ENCODE data around the gene DEAF1. TPM values are rescaled to one million over a fixed set of nuclear protein-coding genes. Genes with fewer than 3 reads are reported as not detected.

DEAF1 gene
- total RNA-seq, 1 donor from 2014 or later: 48.9 TPM

GRCh38 chr11:615504-616319 lies 79.3 kb downstream of the DEAF1 start, which contains the start of gene IRF7:
IRF7 (minus strand) TSS chr11:615950; CDS start chr11:615364, 586 bp downstream.
- Histone ChIP-seq H3K4me2 (ENCODE audit: low read length) (peak within 1 kb of the TSS; percentile 99), H3K9me3 (ENCODE audit: insufficient read depth, low read depth, low read length) (no peaks in the 10 kb centered on the region), H3K27me3 (ENCODE audit: insufficient read depth, low read length) (no peaks in the 10 kb centered on the region), H3K4me3 (ENCODE audit: insufficient read depth, low read depth, low read length) (peak within 1 kb of the TSS; percentile 87), H3K4me1 (ENCODE audit: insufficient read depth, low read length) (peaks cover 11% of the 10 kb centered on the region), H3K36me3 (ENCODE audit: insufficient read depth, low read length) (peaks cover 4% of the 10 kb centered on the region), H2AFZ (ENCODE audit: low read depth, low read length) (peak within 1 kb of the TSS; percentile 56), H3K9ac (ENCODE audit: low read length) (peak within 1 kb of the TSS; percentile 85), H3K27ac (ENCODE audit: low read depth, low read length) (peak within 1 kb of the TSS; percentile 80), H4K20me1 (ENCODE audit: insufficient read depth, low read length) (peaks cover 43% of the 10 kb centered on the region), H3K79me2 (ENCODE audit: insufficient read depth, low read length) (peaks cover 5% of the 10 kb centered on the region)
- peak; percentile 77 for DNase-seq (ENCODE audit: low read depth)
- H3K27ac Mint-ChIP-seq (ENCODE audit: unreplicated experiment): peak within 1 kb of the TSS; percentile 78
- no peak for TF ChIP-seq CTCF (IDR thresholded peaks at IDR 0.05; ENCODE audit: insufficient read depth, low read depth, low read length)
- no peak for TF ChIP-seq EZH2 (IDR thresholded peaks at IDR 0.05; ENCODE audit: insufficient read depth, low read length)
- H3K4me1 Mint-ChIP-seq (ENCODE audit: low read depth, unreplicated experiment): peaks cover 5% of the 10 kb centered on the region
- peak within 1 kb of the TSS; percentile 85 for H3K4me3 Mint-ChIP-seq (ENCODE audit: unreplicated experiment)
- no peak for FAIRE-seq
- no peaks in the 10 kb centered on the region for H3K9me3 Mint-ChIP-seq (ENCODE audit: unreplicated experiment)
- no peaks in the 10 kb centered on the region for H3K27me3 Mint-ChIP-seq (ENCODE audit: low read depth, unreplicated experiment)
- H3K36me3 Mint-ChIP-seq (ENCODE audit: low read depth, unreplicated experiment): peaks cover 12% of the 10 kb centered on the region

GRCh38 chr11:614623-615503 lies 80.2 kb downstream of the DEAF1 start:
- H4K20me1 ChIP-seq (ENCODE audit: insufficient read depth, low read length): peaks cover 49% of the 10 kb centered on the region
- peaks cover 13% of the 10 kb centered on the region for H3K36me3 Mint-ChIP-seq (ENCODE audit: low read depth, unreplicated experiment)
- peaks cover 5% of the 10 kb centered on the region for H3K4me1 Mint-ChIP-seq (ENCODE audit: low read depth, unreplicated experiment)
- no peak for DNase-seq (ENCODE audit: low read depth)
- H3K79me2 ChIP-seq (ENCODE audit: insufficient read depth, low read length): peaks cover 5% of the 10 kb centered on the region
- H2AFZ ChIP-seq (ENCODE audit: low read depth, low read length): no peak overlapping the region
- H3K27ac ChIP-seq (ENCODE audit: low read depth, low read length): peak overlapping the region; percentile 80
- H3K4me1 ChIP-seq (ENCODE audit: insufficient read depth, low read length): peaks cover 11% of the 10 kb centered on the region
- H3K4me2 ChIP-seq (ENCODE audit: low read length): peak overlapping the region; percentile 99
- peak overlapping the region; percentile 87 for H3K4me3 ChIP-seq (ENCODE audit: insufficient read depth, low read depth, low read length)
- peaks cover 6% of the 10 kb centered on the region for H3K36me3 ChIP-seq (ENCODE audit: insufficient read depth, low read length)
- TF ChIP-seq EZH2 (IDR thresholded peaks at IDR 0.05; ENCODE audit: insufficient read depth, low read length) (no peak), CTCF (IDR thresholded peaks at IDR 0.05; ENCODE audit: insufficient read depth, low read depth, low read length) (no peak)
- no peaks in the 10 kb centered on the region for H3K9me3 ChIP-seq (ENCODE audit: insufficient read depth, low read depth, low read length)
- peak overlapping the region; percentile 85 for H3K9ac ChIP-seq (ENCODE audit: low read length)
- no peaks in the 10 kb centered on the region for H3K27me3 ChIP-seq (ENCODE audit: insufficient read depth, low read length)
- peak overlapping the region; percentile 91 for H3K27ac Mint-ChIP-seq (ENCODE audit: unreplicated experiment)
- peak overlapping the region; percentile 85 for H3K4me3 Mint-ChIP-seq (ENCODE audit: unreplicated experiment)
- no peak for FAIRE-seq
- no peaks in the 10 kb centered on the region for H3K27me3 Mint-ChIP-seq (ENCODE audit: low read depth, unreplicated experiment)
- no peaks in the 10 kb centered on the region for H3K9me3 Mint-ChIP-seq (ENCODE audit: unreplicated experiment)

All from astrocyte (in vitro differentiated cells and primary cell).